Activated naive CD8-positive, alpha-beta T cell treated with anti-CD3 and anti-CD28 coated beads, Interleukin-2, amount 10 ng/mL, durations not matched to agents 7 days and 5 days (primary cell): ENCODE measurements around the gene SPG11. TPM values are rescaled to one million over a fixed set of nuclear protein-coding genes. Genes with fewer than 3 reads are reported as not detected.
"Not testable (repeated sequence)": the region's sequence is repeated elsewhere in the genome, so short reads cannot be mapped to it uniquely, and the experiment has no call there.

Experiments
- ATAC-seq: fragments of 150-1000 bp; cut with Tn5 transposase; one replicate; pipeline ENCODE4 v1.10.0; 2021; ENCODE audit warnings: low read depth, moderate library complexity
- POLR2A ChIA-PET: fragments of 350-600 bp; sonication (Branson Sonifier 250); formaldehyde crosslinking; loops from one replicate; lab custom pipeline; 2021; ENCODE audit warnings: antibody characterized with exemption; lab: Charles Lee
- DNase-seq: peaks from one replicate; pipeline ENCODE4 v3.0.0; 2021
- H3K27ac Mint-ChIP-seq: one replicate; pipeline ENCODE4 v1.8.0; 2022; ENCODE audit warnings: mild to moderate bottlenecking, mixed read lengths
- H3K27me3 Mint-ChIP-seq: one replicate; pipeline ENCODE4 v1.8.0; 2022; ENCODE audit warnings: mild to moderate bottlenecking, moderate library complexity, mixed read lengths
- H3K36me3 Mint-ChIP-seq: one replicate; pipeline ENCODE4 v1.8.0; 2021; ENCODE audit warnings: mild to moderate bottlenecking, mixed read lengths
- H3K4me1 Mint-ChIP-seq: one replicate; pipeline ENCODE4 v1.8.0; 2021; ENCODE audit warnings: mixed read lengths
- H3K4me3 Mint-ChIP-seq: one replicate; pipeline ENCODE4 v1.8.0; 2022; ENCODE audit warnings: mild to moderate bottlenecking, moderate library complexity, mixed read lengths
- H3K9me3 Mint-ChIP-seq: one replicate; pipeline ENCODE4 v1.8.0; 2021; ENCODE audit warnings: mixed read lengths
- total RNA-seq, 2 experiments: library from RNA; stranded (reverse); gene quantifications; one replicate each; pipeline ENCODE4 v1.2.3, GENCODE V29; 2021

SPG11 gene
- total RNA-seq, 2 experiments from 2014 or later = 110 TPM

- peaks cover 22% of the 10 kb centered on the region for H3K36me3 Mint-ChIP-seq
- H3K27ac Mint-ChIP-seq = no peak overlapping the region
- peaks cover 20% of the 10 kb centered on the region for H3K4me1 Mint-ChIP-seq
- H3K27me3 Mint-ChIP-seq = no peaks in the 10 kb centered on the region
- ATAC-seq (no peak), DNase-seq (no peak)
- POLR2A ChIA-PET = interaction anchor here (1.7 to 3.7 kb wide), 2 partner anchors 14 to 34 kb away, joined by 5 to 10 read pairs; partner anchors contain the start of genes B2M, PATL2 and SPG11
- no peak overlapping the region for H3K4me3 Mint-ChIP-seq
- H3K9me3 Mint-ChIP-seq = peaks cover 12% of the 10 kb centered on the region
These were observed 33.6 kb upstream of the SPG11 start for GRCh38 chr15:44697014-44697413.

- POLR2A ChIA-PET = interaction anchor here (1.1 to 1.9 kb wide), 2 partner anchors 16 to 18 kb away, joined by 5 read pairs; partner anchors contain the start of genes B2M and PATL2
These were observed 31.8 kb upstream of the SPG11 start for GRCh38 chr15:44695294-44695693.

DNA sequence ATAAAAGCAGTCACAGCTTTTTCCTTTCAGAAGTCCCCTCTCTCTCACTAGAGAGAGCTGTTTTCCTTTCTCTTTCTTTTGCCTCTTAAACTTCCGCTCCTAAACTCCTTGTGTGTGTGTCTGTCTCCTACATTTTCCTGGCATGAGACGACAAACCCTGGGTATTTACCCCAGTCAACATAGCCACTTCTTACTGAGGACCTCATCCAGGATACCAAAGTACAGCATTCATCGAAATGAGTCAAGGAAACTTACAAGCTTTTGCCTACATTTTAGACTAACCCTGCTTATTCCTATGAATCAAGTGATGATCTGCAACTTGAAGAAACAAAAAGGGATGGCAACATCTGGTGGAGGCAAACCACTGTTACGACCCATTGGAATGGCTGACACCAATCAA lies 31.0 kb upstream of the SPG11 start:
- DNase-seq (no peak), ATAC-seq (no peak)
- Mint-ChIP-seq H3K9me3 (peaks cover under 1% of the 10 kb centered on the region), H3K27ac (no peak overlapping the region), H3K4me3 (no peak overlapping the region), H3K36me3 (peaks cover 8% of the 10 kb centered on the region), H3K27me3 (no peaks in the 10 kb centered on the region), H3K4me1 (peaks cover 20% of the 10 kb centered on the region)
- POLR2A ChIA-PET = interaction anchor here (1.1 to 1.9 kb wide), 4 partner anchors 11 to 28 kb away, joined by 3 to 5 read pairs (median 4); partner anchors contain the start of genes B2M and PATL2

More at GRCh38 chr15:44695294-44695693, 31.8 kb upstream of the SPG11 start:
- Mint-ChIP-seq H3K27me3 (no peaks in the 10 kb centered on the region), H3K36me3 (peaks cover 10% of the 10 kb centered on the region), H3K4me3 (no peak overlapping the region), H3K27ac (no peak overlapping the region), H3K9me3 (peaks cover 1% of the 10 kb centered on the region), H3K4me1 (peaks cover 16% of the 10 kb centered on the region)
- ATAC-seq (no peak), DNase-seq (no peak)

GRCh38 chr15:44692659-44693058 lies 29.2 kb upstream of the SPG11 start:
- DNase-seq = no peak
- Mint-ChIP-seq H3K4me1 (peaks cover 30% of the 10 kb centered on the region), H3K36me3 (peaks cover 19% of the 10 kb centered on the region), H3K4me3 (no peak overlapping the region), H3K27ac (no peak overlapping the region), H3K9me3 (peaks cover 9% of the 10 kb centered on the region), H3K27me3 (no peaks in the 10 kb centered on the region)
- ATAC-seq = no peak
- POLR2A ChIA-PET = interaction anchor here (0.9 to 6.0 kb wide), 3 partner anchors 15 to 27 kb away, joined by 4 to 61 read pairs (median 61); partner anchors contain the start of genes B2M, PATL2 and SPG11

GRCh38 chr15:44690245-44690644 lies 26.8 kb upstream of the SPG11 start:
- POLR2A ChIA-PET = interaction anchor here (0.6 to 6.0 kb wide), 9 partner anchors 11 to 477 kb away, joined by 3 to 61 read pairs (median 4); partner anchors contain the start of genes B2M, PATL2 and SPG11
- not testable (repeated sequence) for DNase-seq, H3K27me3 Mint-ChIP-seq
- Mint-ChIP-seq H3K9me3 (peaks cover 15% of the 10 kb centered on the region), H3K4me3 (peak overlapping the region; percentile 29), H3K4me1 (peaks cover 37% of the 10 kb centered on the region), H3K27ac (peak overlapping the region; percentile 73), H3K36me3 (peaks cover 31% of the 10 kb centered on the region)
- peak; percentile 87 for ATAC-seq

DNA sequence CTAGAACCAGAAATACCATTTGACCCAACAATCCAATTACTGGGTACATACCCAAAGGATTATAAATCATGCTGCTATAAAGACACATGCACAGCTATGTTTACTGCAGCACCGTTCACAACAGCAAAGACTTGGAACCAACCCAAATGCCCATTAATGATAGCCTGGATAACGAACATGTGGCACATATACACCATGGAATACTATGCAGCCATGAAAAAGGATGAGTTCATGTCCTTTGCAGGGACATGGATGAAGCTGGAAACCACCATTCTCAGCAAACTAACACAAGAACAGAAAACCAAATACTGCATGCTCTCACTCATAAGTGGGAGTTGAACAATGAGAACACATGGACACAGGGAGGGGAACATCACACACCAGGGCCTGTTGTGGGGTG lies 25.9 kb upstream of the SPG11 start:
- H3K27me3 Mint-ChIP-seq, DNase-seq, ATAC-seq, H3K4me3 Mint-ChIP-seq: not testable (repeated sequence)
- H3K27ac Mint-ChIP-seq = peak overlapping the region; percentile 75
- peaks cover 36% of the 10 kb centered on the region for H3K4me1 Mint-ChIP-seq
- H3K9me3 Mint-ChIP-seq = peaks cover 18% of the 10 kb centered on the region
- H3K36me3 Mint-ChIP-seq = peaks cover 32% of the 10 kb centered on the region
- POLR2A ChIA-PET = interaction anchor here (0.7 to 6.0 kb wide), 5 partner anchors 12 to 401 kb away, joined by 3 to 61 read pairs (median 4); partner anchors contain the start of genes B2M, GOLM2, PATL2 and SPG11

- Mint-ChIP-seq H3K27ac (peak overlapping the region; percentile 88), H3K4me1 (peaks cover 69% of the 10 kb centered on the region), H3K36me3 (peaks cover 43% of the 10 kb centered on the region), H3K4me3 (peak overlapping the region; percentile 72), H3K9me3 (peaks cover 11% of the 10 kb centered on the region)
- H3K27me3 Mint-ChIP-seq = not testable (repeated sequence)
- POLR2A ChIA-PET = interaction anchor here (1.0 to 11.3 kb wide), 10 partner anchors 9 to 55 kb away, joined by 3 to 427 read pairs (median 7); partner anchors contain the start of genes B2M, PATL2, SPG11 and TRIM69
- DNase-seq = peak; percentile 77
- ATAC-seq = peak; percentile 63
These were observed 19.6 kb upstream of the SPG11 start for GRCh38 chr15:44682809-44683682.

- H3K9me3 Mint-ChIP-seq = peaks cover 7% of the 10 kb centered on the region
- no peak for DNase-seq
- H3K27me3 Mint-ChIP-seq = no peaks in the 10 kb centered on the region
- H3K4me1 Mint-ChIP-seq = peaks cover 69% of the 10 kb centered on the region
- no peak for ATAC-seq
- peak overlapping the region; percentile 88 for H3K27ac Mint-ChIP-seq
- peaks cover 37% of the 10 kb centered on the region for H3K36me3 Mint-ChIP-seq
- H3K4me3 Mint-ChIP-seq = peak overlapping the region; percentile 72
- POLR2A ChIA-PET = interaction anchor here (1.0 to 11.3 kb wide), 8 partner anchors 10 to 56 kb away, joined by 3 to 427 read pairs (median 12); partner anchors contain the start of genes B2M, PATL2, SPG11 and TRIM69
These were observed 18.7 kb upstream of the SPG11 start for GRCh38 chr15:44682211-44682610.

DNA sequence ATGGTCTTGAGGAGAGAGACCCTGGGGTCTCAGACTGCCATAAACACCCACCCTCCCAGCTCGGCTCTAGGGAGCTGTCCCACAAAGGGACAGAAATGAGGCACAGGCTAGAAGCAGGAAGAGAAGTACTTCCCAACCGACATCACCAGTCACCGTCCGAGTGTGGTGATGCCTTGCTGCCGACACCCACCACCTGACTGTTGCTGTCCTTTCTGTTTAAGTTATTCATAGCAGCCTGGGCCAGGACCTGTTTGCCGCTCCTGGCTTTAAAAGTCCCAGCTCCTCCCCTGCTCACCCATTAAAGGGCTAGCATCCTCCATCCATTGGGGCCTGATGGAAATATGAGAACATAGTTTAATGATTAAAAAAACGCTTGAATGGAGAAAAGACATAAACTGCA lies 13.2 kb upstream of the SPG11 start:
- no peaks in the 10 kb centered on the region for H3K27me3 Mint-ChIP-seq
- peak overlapping the region; percentile 73 for H3K4me3 Mint-ChIP-seq
- H3K27ac Mint-ChIP-seq = peak overlapping the region; percentile 85
- peaks cover 61% of the 10 kb centered on the region for H3K4me1 Mint-ChIP-seq
- no peaks in the 10 kb centered on the region for H3K9me3 Mint-ChIP-seq
- POLR2A ChIA-PET = interaction anchor here (1.2 to 11.3 kb wide), 11 partner anchors 7 to 60 kb away, joined by 3 to 427 read pairs (median 9); partner anchors contain the start of genes B2M, PATL2, SPG11 and TRIM69
- ATAC-seq (peak; percentile 45), DNase-seq (no peak)
- peaks cover 22% of the 10 kb centered on the region for H3K36me3 Mint-ChIP-seq

DNA sequence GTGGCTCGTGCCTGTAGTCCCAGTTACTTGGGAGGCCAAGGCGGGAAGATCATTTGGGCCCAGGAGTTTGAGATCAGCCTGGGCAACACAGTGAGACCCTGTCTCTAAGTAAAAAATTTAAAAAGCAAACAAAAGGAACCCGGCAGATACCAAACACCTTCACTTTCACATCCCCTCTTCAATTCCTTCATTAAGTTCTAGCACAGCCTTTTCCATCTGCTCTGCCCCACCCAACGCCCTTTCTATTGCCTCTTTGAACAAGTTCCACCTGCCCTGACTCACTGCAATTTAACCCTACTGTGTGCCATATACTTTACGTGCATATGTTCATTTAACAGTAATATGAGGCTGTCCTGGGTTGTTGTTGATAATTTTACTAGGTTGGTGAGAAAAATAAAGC lies 12.4 kb upstream of the SPG11 start:
- H3K4me3 Mint-ChIP-seq = peak overlapping the region; percentile 73
- POLR2A ChIA-PET = interaction anchor here (2.9 to 17.5 kb wide), 5 partner anchors 11 to 53 kb away, joined by 17 to 1234 read pairs (median 150); partner anchors contain the start of genes B2M, PATL2 and SPG11
- peak; percentile 12 for ATAC-seq

DNA sequence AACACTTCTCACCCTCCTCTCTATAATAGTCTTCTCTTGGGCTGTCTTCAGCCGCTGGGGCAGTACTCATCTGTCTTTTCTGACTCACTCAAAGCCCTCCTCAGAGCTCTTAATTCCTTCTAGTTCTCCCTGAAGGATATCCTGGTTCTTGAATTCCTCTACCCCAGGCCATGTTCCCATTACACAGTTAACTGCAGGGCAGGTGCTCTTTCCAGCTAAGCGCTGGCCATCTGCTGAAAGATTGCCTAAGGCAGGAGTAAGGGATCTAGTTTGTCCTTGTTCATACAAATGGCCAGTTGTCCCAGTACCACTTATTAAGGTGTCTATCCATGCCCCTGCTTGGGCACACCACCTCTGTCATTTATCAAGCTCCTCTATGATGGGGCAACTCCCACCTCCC lies 10.2 kb upstream of the SPG11 start:
- H3K4me3 Mint-ChIP-seq = no peak overlapping the region
- H3K27me3 Mint-ChIP-seq = no peaks in the 10 kb centered on the region
- peaks cover 10% of the 10 kb centered on the region for H3K36me3 Mint-ChIP-seq
- H3K9me3 Mint-ChIP-seq = no peaks in the 10 kb centered on the region
- no peak for DNase-seq
- no peak overlapping the region for H3K27ac Mint-ChIP-seq
- ATAC-seq = no peak
- POLR2A ChIA-PET = interaction anchor here (1.0 to 17.5 kb wide), 6 partner anchors 9 to 55 kb away, joined by 3 to 1234 read pairs (median 11); partner anchors contain the start of genes B2M, PATL2 and SPG11
- H3K4me1 Mint-ChIP-seq = peaks cover 58% of the 10 kb centered on the region

More for the DNA sequence above, 12.4 kb upstream of the SPG11 start:
- Mint-ChIP-seq H3K27ac (peak overlapping the region; percentile 85), H3K4me1 (peaks cover 61% of the 10 kb centered on the region), H3K9me3 (no peaks in the 10 kb centered on the region), H3K36me3 (peaks cover 18% of the 10 kb centered on the region), H3K27me3 (no peaks in the 10 kb centered on the region)
- no peak for DNase-seq

DNA sequence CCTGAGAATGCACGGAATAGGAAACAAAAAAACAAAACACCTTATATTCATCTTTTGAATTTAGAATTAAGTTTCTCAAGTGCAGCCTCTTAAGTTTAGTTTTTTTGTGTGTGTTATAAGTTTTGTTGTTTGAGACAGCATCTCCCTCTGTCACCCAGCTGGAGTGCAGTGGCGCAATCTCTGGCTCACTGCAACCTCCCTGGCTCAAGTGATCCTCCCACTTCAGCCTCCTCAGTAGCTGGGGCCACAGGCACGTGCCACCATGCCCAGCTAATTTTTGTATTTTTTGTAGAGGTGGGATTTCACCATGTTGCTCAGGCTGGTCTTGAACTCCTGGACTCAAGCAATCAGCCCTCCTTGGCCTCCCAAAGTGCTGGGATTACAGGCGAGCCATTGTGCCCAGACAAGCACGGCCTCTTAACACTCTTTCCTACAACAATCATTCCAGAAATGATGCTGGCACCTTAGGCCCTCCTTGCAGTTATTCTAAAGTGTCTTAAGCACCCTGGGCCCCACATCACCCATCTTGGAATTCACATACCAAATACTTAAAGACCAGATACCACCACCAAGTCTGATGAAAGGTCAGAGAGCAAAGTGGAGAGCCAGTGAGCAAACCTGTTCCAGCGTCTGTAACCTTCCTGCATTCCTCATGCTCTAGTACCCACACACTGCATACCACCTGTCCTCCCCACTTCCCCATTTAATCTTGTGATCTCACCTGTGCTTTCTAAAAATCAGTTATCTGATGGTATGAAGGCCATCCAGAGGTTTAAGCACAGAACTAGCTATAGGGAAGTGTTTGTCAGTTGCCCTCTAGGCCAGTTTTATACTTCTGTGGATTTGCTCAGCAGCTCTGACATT lies 6.9 kb upstream of the SPG11 start:
- Mint-ChIP-seq H3K4me3 (no peak overlapping the region), H3K9me3 (no peaks in the 10 kb centered on the region), H3K36me3 (peaks cover 6% of the 10 kb centered on the region), H3K27ac (peak overlapping the region; percentile 9), H3K4me1 (peaks cover 54% of the 10 kb centered on the region), H3K27me3 (no peaks in the 10 kb centered on the region)
- ATAC-seq = no peak
- POLR2A ChIA-PET = interaction anchor here (0.9 to 17.5 kb wide), 5 partner anchors 8 to 61 kb away, joined by 3 to 1234 read pairs (median 15); partner anchors contain the start of genes B2M, PATL2 and TRIM69
- no peak for DNase-seq
